Fibroblast of lung (primary cell): ENCODE measurements around the gene NUFIP2. TPM values are rescaled to one million over a fixed set of nuclear protein-coding genes. Genes with fewer than 3 reads are reported as not detected.

Source experiments
- DNase-seq, 2 donors: peaks; one replicate each; pipeline versions ENCODE4 v3.0.0 to v3.0.0-alpha.2; 2010; ENCODE audit warnings: low read depth in 2 of 2
- H2AFZ ChIP-seq: 2 replicates; pipeline ENCODE4 v1.5.1; 2012; ENCODE audit warnings: low read length, control low read depth, inconsistent platforms
- H3K27ac ChIP-seq: 2 replicates; pipeline ENCODE4 v1.5.1; 2011; ENCODE audit warnings: low read length, control low read depth; ENCODE audit not compliant: insufficient read depth
- H3K27me3 ChIP-seq: 2 replicates; pipeline ENCODE4 v1.5.1; 2011; ENCODE audit warnings: mild to moderate bottlenecking, low read length; ENCODE audit not compliant: control insufficient read depth, insufficient read depth
- H3K36me3 ChIP-seq: 2 replicates; pipeline ENCODE4 v1.5.1; 2011; ENCODE audit warnings: low read length; ENCODE audit not compliant: control insufficient read depth, insufficient read depth
- H3K4me1 ChIP-seq: 2 replicates; pipeline ENCODE4 v1.5.1; 2011; ENCODE audit warnings: low read length; ENCODE audit not compliant: control insufficient read depth, insufficient read depth; ENCODE audit errors: extremely low read depth
- H3K4me2 ChIP-seq: 2 replicates; pipeline ENCODE4 v1.5.1; 2011; ENCODE audit warnings: low read length, control low read depth; ENCODE audit not compliant: insufficient read depth; ENCODE audit errors: extremely low read depth
- H3K4me3 ChIP-seq, 4 experiments: fragments of 200-600 bp in 1 of 4; sonication (generic) in 1 of 4; replicated peaks in 1 of 4; 2 replicates each; pipeline ENCODE4 v1.5.1; 2011 to 2016; ENCODE audit warnings: low read length in 4 of 4, low read depth in 3 of 4, mild to moderate bottlenecking in 3 of 4, control low read depth in 2 of 4, inconsistent platforms in 1 of 4, mixed read lengths in 1 of 4; ENCODE audit not compliant: insufficient read depth in 1 of 4; ENCODE audit errors: control extremely low read depth in 1 of 4
- H3K79me2 ChIP-seq: 2 replicates; pipeline ENCODE4 v1.5.1; 2012; ENCODE audit warnings: mild to moderate bottlenecking, low read length, inconsistent platforms; ENCODE audit not compliant: control insufficient read depth, insufficient read depth
- H3K9ac ChIP-seq: 2 replicates; pipeline ENCODE4 v1.5.1; 2011; ENCODE audit warnings: mild to moderate bottlenecking, low read length, control low read depth; ENCODE audit not compliant: insufficient read depth
- H3K9me3 ChIP-seq: 2 replicates; pipeline ENCODE4 v1.5.1; 2012; ENCODE audit warnings: low read depth, low read length; ENCODE audit not compliant: control insufficient read depth, insufficient read depth
- H4K20me1 ChIP-seq: 2 replicates; pipeline ENCODE4 v1.5.1; 2011; ENCODE audit warnings: low read length; ENCODE audit not compliant: control insufficient read depth, insufficient read depth; ENCODE audit errors: extremely low read depth
- CTCF ChIP-seq, 2 donors: IDR thresholded peaks in 1 of 2; conservative IDR thresholded peaks in 1 of 2; 1 replicate in 1 of 2; 2 replicates in 1 of 2; pipeline ENCODE4 v1.5.1; 2011 to 2012; ENCODE audit warnings: low read length in 2 of 2, control low read depth in 1 of 2, inconsistent platforms in 1 of 2, low read depth in 1 of 2, mild to moderate bottlenecking in 1 of 2
- EZH2 ChIP-seq: IDR thresholded peaks from 2 replicates; pipeline ENCODE4 v1.5.1; 2012; ENCODE audit warnings: low read length, control low read depth, mild to moderate bottlenecking; ENCODE audit errors: missing control alignments
- polyA plus RNA-seq, 2 donors: library from polyadenylated mRNA; depleted of rRNA in 1 of 2; stranded (reverse) in 1 of 2; unstranded in 1 of 2; fragments of >200 nt; gene quantifications; 2 replicates each; pipeline ENCODE4 v1.2.1, GENCODE V29; 2011 to 2012; ENCODE audit warnings: missing spikeins in 1 of 2
- total RNA-seq: library from RNA; depleted of rRNA; stranded (reverse); fragments of >200 nt; gene quantifications from 2 replicates; pipeline ENCODE4 v1.2.1, GENCODE V29; 2014

NUFIP2 gene
- total and polyA plus RNA-seq, 2 donors (not counting 1 experiment from before 2014, with no cell fraction given) = 12.3 to 33.2 TPM

GRCh38 chr17:29247219-29247618, 46.7 kb downstream of the NUFIP2 start:
- no peak overlapping the region for H3K9ac ChIP-seq
- H3K79me2 ChIP-seq = no peaks in the 10 kb centered on the region
- no peaks in the 10 kb centered on the region for H3K9me3 ChIP-seq
- no peaks in the 10 kb centered on the region for H3K36me3 ChIP-seq
- H4K20me1 ChIP-seq = no peaks in the 10 kb centered on the region
- H3K27me3 ChIP-seq = no peaks in the 10 kb centered on the region
- H3K4me3 ChIP-seq = no peak overlapping the region
- TF ChIP-seq CTCF (conservative IDR thresholded peaks at IDR 0.05 in 1 of 2, IDR thresholded peaks at IDR 0.05 in 1 of 2; ENCODE audit: low read depth in 1 of 2, low read length in 2 of 2) = no peak
- no peak for TF ChIP-seq EZH2
- H3K4me1 ChIP-seq = peaks cover 23% of the 10 kb centered on the region
- no peak overlapping the region for H2AFZ ChIP-seq
- DNase-seq = no peak
- no peak overlapping the region for H3K4me2 ChIP-seq
- no peak overlapping the region for H3K27ac ChIP-seq

GRCh38 chr17:29246628-29247027, 47.3 kb downstream of the NUFIP2 start, which contains the start of gene CRYBA1:
Gene CRYBA1 (plus strand): TSS chr17:29246859. CDS start chr17:29246864, 5 bp downstream.
- no peak for DNase-seq
- no peak within 1 kb of the TSS for H3K4me3 ChIP-seq
- no peaks in the 10 kb centered on the region for H3K9me3 ChIP-seq
- no peak within 1 kb of the TSS for H3K27ac ChIP-seq
- no peaks in the 10 kb centered on the region for H4K20me1 ChIP-seq
- no peaks in the 10 kb centered on the region for H3K79me2 ChIP-seq
- no peak within 1 kb of the TSS for H2AFZ ChIP-seq
- H3K4me2 ChIP-seq = no peak within 1 kb of the TSS
- peaks cover 20% of the 10 kb centered on the region for H3K4me1 ChIP-seq
- no peaks in the 10 kb centered on the region for H3K36me3 ChIP-seq
- no peak within 1 kb of the TSS for H3K9ac ChIP-seq
- no peaks in the 10 kb centered on the region for H3K27me3 ChIP-seq
- TF ChIP-seq EZH2 = no peak
- TF ChIP-seq CTCF (conservative IDR thresholded peaks at IDR 0.05 in 1 of 2, IDR thresholded peaks at IDR 0.05 in 1 of 2; ENCODE audit: low read depth in 1 of 2, low read length in 2 of 2) = no peak

GRCh38 chr17:29245401-29245800, 48.5 kb downstream of the NUFIP2 start:
- Histone ChIP-seq H4K20me1 (no peaks in the 10 kb centered on the region), H3K4me2 (no peak overlapping the region), H3K27me3 (no peaks in the 10 kb centered on the region), H3K4me3 (no peak overlapping the region), H3K36me3 (no peaks in the 10 kb centered on the region), H3K9ac (no peak overlapping the region), H3K27ac (no peak overlapping the region), H3K4me1 (peaks cover 18% of the 10 kb centered on the region), H3K9me3 (no peaks in the 10 kb centered on the region), H2AFZ (no peak overlapping the region), H3K79me2 (no peaks in the 10 kb centered on the region)
- DNase-seq = no peak
- TF ChIP-seq CTCF (conservative IDR thresholded peaks at IDR 0.05 in 1 of 2, IDR thresholded peaks at IDR 0.05 in 1 of 2; ENCODE audit: low read depth in 1 of 2, low read length in 2 of 2) = no peak
- no peak for TF ChIP-seq EZH2
